GM19239 (cell line): ENCODE results near the gene TBC1D3B.
"Not testable (repeated sequence)": the region's sequence is repeated elsewhere in the genome, so short reads cannot be mapped to it uniquely, and the experiment has no call there.

Experiments used
- DNase-seq: peaks from one replicate; pipeline ENCODE4 v3.0.0; 2011; ENCODE audit warnings: low spot score; ENCODE audit not compliant: insufficient read length
- FAIRE-seq: peaks from 2 replicates; lab custom pipeline; 2011; peaks lifted over from hg19 to GRCh38; lab: Jason Lieb, UNC

The TBC1D3B gene

GRCh38 chr17:36203335-36203734 lies 26.9 kb upstream of the TBC1D3B start:
- DNase-seq (no peak), FAIRE-seq (no peak)

- not testable (repeated sequence) for FAIRE-seq, DNase-seq
These were observed 25.1 kb upstream of the TBC1D3B start for GRCh38 chr17:36201506-36201905.

GRCh38 chr17:36201102-36201501 lies 24.7 kb upstream of the TBC1D3B start:
- FAIRE-seq, DNase-seq: not testable (repeated sequence)

GRCh38 chr17:36198831-36199465 lies 22.5 kb upstream of the TBC1D3B start:
- DNase-seq: no peak
- no peak for FAIRE-seq

- DNase-seq (peak; percentile 40), FAIRE-seq (no peak)
These were observed 20.9 kb upstream of the TBC1D3B start for GRCh38 chr17:36197387-36197703.

- FAIRE-seq: no peak
- DNase-seq: no peak
These were observed 19.7 kb upstream of the TBC1D3B start for GRCh38 chr17:36196131-36196486.

- no peak for FAIRE-seq
- DNase-seq: no peak
These were observed 19.1 kb upstream of the TBC1D3B start for GRCh38 chr17:36195434-36196130.

- not testable (repeated sequence) for DNase-seq, FAIRE-seq
These were observed 18.5 kb upstream of the TBC1D3B start for GRCh38 chr17:36194832-36195433.

- FAIRE-seq, DNase-seq: not testable (repeated sequence)
These were observed 17.9 kb upstream of the TBC1D3B start for GRCh38 chr17:36194147-36194831.

GRCh38 chr17:36193216-36193775 lies 16.9 kb upstream of the TBC1D3B start:
- DNase-seq: no peak
- no peak for FAIRE-seq

GRCh38 chr17:36190549-36191330 lies 14.3 kb upstream of the TBC1D3B start:
- not testable (repeated sequence) for DNase-seq, FAIRE-seq

- not testable (repeated sequence) for FAIRE-seq, DNase-seq
These were observed 13.6 kb upstream of the TBC1D3B start for GRCh38 chr17:36189993-36190392.

GRCh38 chr17:36188891-36189306 lies 12.5 kb upstream of the TBC1D3B start:
- DNase-seq: peak; percentile 67
- no peak for FAIRE-seq

- not testable (repeated sequence) for FAIRE-seq, DNase-seq
These were observed 11.7 kb upstream of the TBC1D3B start for GRCh38 chr17:36187943-36188665.

GRCh38 chr17:36186810-36187763 lies 10.7 kb upstream of the TBC1D3B start:
- FAIRE-seq, DNase-seq: not testable (repeated sequence)

GRCh38 chr17:36185416-36185815 lies 9.0 kb upstream of the TBC1D3B start:
- FAIRE-seq (no peak), DNase-seq (no peak)

- FAIRE-seq (no peak), DNase-seq (no peak)
These were observed 7.8 kb upstream of the TBC1D3B start for GRCh38 chr17:36184023-36184765.
